ENCODE measurements around the gene DERA.

The DERA gene

GRCh38 chr12:15979096-15980092, 68.3 kb downstream of the DERA start:
- H3K4me1 ChIP-seq: no peaks in the 10 kb centered on the region
- TF ChIP-seq CTCF (IDR thresholded peaks at IDR 0.05; ENCODE audit: low read depth, low read length): peak; percentile 66

GRCh38 chr12:15982071-15982470, 70.9 kb downstream of the DERA start:
- Histone ChIP-seq H3K4me3 (ENCODE audit: low read depth, low read length) (no peak overlapping the region), H3K36me3 (0 out of 2 replicates have a peak, but pooled peaks cover 2% of the 10 kb centered on the region), H3K9me3 (no peaks in the 10 kb centered on the region), H3K27me3 (no peaks in the 10 kb centered on the region), H3K4me1 (no peaks in the 10 kb centered on the region)
- DNase-seq: no peak
- no peak for TF ChIP-seq CTCF (IDR thresholded peaks at IDR 0.05; ENCODE audit: low read depth, low read length)

More at GRCh38 chr12:15979096-15980092, 68.3 kb downstream of the DERA start:
- 0 out of 2 replicates have a peak, but pooled peaks cover 2% of the 10 kb centered on the region for H3K36me3 ChIP-seq
- H3K4me3 ChIP-seq (ENCODE audit: low read depth, low read length): no peak overlapping the region
- no peaks in the 10 kb centered on the region for H3K9me3 ChIP-seq
- DNase-seq: peak; percentile 35
- no peaks in the 10 kb centered on the region for H3K27me3 ChIP-seq

- no peak overlapping the region for H3K4me3 ChIP-seq (ENCODE audit: low read depth, low read length)
- H3K4me1 ChIP-seq: no peaks in the 10 kb centered on the region
- peak; percentile 48 for TF ChIP-seq CTCF (IDR thresholded peaks at IDR 0.05; ENCODE audit: low read depth, low read length)
- 0 out of 2 replicates have a peak, but pooled peaks cover 2% of the 10 kb centered on the region for H3K36me3 ChIP-seq
- no peaks in the 10 kb centered on the region for H3K9me3 ChIP-seq
- no peaks in the 10 kb centered on the region for H3K27me3 ChIP-seq
- no peak for DNase-seq
These were observed 71.3 kb downstream of the DERA start for GRCh38 chr12:15982471-15982870.

GRCh38 chr12:15982921-15983320, 71.8 kb downstream of the DERA start:
- no peak for DNase-seq
- H3K4me3 ChIP-seq (ENCODE audit: low read depth, low read length): no peak overlapping the region
- H3K36me3 ChIP-seq: 0 out of 2 replicates have a peak, but pooled peaks cover 2% of the 10 kb centered on the region
- no peak for TF ChIP-seq CTCF (IDR thresholded peaks at IDR 0.05; ENCODE audit: low read depth, low read length)
- no peaks in the 10 kb centered on the region for H3K27me3 ChIP-seq
- H3K9me3 ChIP-seq: no peaks in the 10 kb centered on the region
- no peaks in the 10 kb centered on the region for H3K4me1 ChIP-seq

GRCh38 chr12:15984097-15984800, 73.1 kb downstream of the DERA start:
- H3K36me3 ChIP-seq: 0 out of 2 replicates have a peak, but pooled peaks cover 2% of the 10 kb centered on the region
- TF ChIP-seq CTCF (IDR thresholded peaks at IDR 0.05; ENCODE audit: low read depth, low read length): no peak
- H3K9me3 ChIP-seq: no peaks in the 10 kb centered on the region
- no peak overlapping the region for H3K4me3 ChIP-seq (ENCODE audit: low read depth, low read length)
- H3K4me1 ChIP-seq: no peaks in the 10 kb centered on the region
- DNase-seq: no peak
- no peaks in the 10 kb centered on the region for H3K27me3 ChIP-seq

Measured in BE2C (cell line).